ENCODE data around the gene CDKAL1.

DNA sequence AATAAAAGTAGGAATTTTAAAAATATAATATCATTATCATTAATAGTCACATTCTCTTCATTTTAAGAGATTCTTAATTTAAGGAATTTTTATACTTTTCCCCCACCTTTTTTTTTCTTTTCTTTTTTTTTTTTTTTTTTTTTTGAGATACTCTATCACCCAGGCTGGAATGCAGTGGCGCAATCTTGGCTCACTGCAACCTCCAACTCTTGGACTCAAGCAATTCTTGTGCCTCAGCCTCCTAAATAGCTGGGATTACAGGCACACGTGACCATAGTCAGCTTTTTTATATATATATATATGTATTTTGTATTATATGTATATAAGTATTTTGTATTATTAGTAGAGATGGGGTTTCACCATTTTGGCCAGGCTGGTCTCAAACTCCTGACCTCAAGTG is 457.7 kb downstream of the CDKAL1 start:
- TF ChIP-seq, protein P1, sequence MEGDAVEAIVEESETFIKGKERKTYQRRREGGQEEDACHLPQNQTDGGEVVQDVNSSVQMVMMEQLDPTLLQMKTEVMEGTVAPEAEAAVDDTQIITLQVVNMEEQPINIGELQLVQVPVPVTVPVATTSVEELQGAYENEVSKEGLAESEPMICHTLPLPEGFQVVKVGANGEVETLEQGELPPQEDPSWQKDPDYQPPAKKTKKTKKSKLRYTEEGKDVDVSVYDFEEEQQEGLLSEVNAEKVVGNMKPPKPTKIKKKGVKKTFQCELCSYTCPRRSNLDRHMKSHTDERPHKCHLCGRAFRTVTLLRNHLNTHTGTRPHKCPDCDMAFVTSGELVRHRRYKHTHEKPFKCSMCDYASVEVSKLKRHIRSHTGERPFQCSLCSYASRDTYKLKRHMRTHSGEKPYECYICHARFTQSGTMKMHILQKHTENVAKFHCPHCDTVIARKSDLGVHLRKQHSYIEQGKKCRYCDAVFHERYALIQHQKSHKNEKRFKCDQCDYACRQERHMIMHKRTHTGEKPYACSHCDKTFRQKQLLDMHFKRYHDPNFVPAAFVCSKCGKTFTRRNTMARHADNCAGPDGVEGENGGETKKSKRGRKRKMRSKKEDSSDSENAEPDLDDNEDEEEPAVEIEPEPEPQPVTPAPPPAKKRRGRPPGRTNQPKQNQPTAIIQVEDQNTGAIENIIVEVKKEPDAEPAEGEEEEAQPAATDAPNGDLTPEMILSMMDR (IDR thresholded peaks at IDR 0.05), result no peak
- TF ChIP-seq EZH2 (IDR thresholded peaks at IDR 0.05), result no peak

Data from neural progenitor cell (in vitro differentiated cells).